ENCODE results near the gene NUP153. TPM values are rescaled to one million over a fixed set of nuclear protein-coding genes. Genes with fewer than 3 reads are reported as not detected.
A peak's percentile ranks its signal among the peaks of the same experiment; 100 is the strongest.

Gene NUP153
- total RNA-seq, 1 donor from 2014 or later, result 23.9 TPM

DNA sequence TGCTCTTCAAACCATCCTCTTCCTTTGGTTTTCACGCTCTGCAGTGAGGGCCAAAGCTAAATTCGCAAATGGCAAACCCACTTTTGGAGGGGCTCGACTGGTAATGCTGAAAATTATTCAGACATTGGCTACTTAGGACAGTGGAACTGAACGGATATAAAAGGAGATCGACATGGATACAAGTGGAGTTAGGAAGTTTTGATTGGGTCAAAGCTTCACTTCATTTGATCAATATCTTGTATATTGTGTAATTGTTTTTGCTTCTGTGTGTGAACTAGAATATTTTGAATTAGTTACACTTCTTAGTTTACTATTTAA, 105.4 kb downstream of the NUP153 start:
- Mint-ChIP-seq H3K27ac (ENCODE audit: unreplicated experiment) (peak overlapping the region; percentile 69), H3K4me1 (ENCODE audit: low read depth) (peaks cover 41% of the 10 kb centered on the region), H3K36me3 (ENCODE audit: low read depth) (peaks cover 15% of the 10 kb centered on the region), H3K4me3 (ENCODE audit: unreplicated experiment) (peak overlapping the region; percentile 73), H3K27me3 (ENCODE audit: low read depth) (no peaks in the 10 kb centered on the region), H3K9me3 (ENCODE audit: low read depth) (peaks cover 6% of the 10 kb centered on the region)
- no peak for DNase-seq (ENCODE audit: low spot score)
- TF ChIP-seq CTCF (IDR thresholded peaks at IDR 0.05), result no peak

- Mint-ChIP-seq H3K9me3 (ENCODE audit: low read depth) (peaks cover 6% of the 10 kb centered on the region), H3K4me1 (ENCODE audit: low read depth) (peaks cover 41% of the 10 kb centered on the region), H3K4me3 (ENCODE audit: unreplicated experiment) (peak overlapping the region; percentile 79), H3K27me3 (ENCODE audit: low read depth) (no peaks in the 10 kb centered on the region), H3K36me3 (ENCODE audit: low read depth) (peaks cover 13% of the 10 kb centered on the region), H3K27ac (ENCODE audit: unreplicated experiment) (peak overlapping the region; percentile 69)
- DNase-seq (ENCODE audit: low spot score), result peak; percentile 90
- no peak for TF ChIP-seq CTCF (IDR thresholded peaks at IDR 0.05)
These were observed 106.0 kb downstream of the NUP153 start for GRCh38 chr6:17600527-17601385.

- H3K9me3 Mint-ChIP-seq (ENCODE audit: low read depth), result peaks cover 6% of the 10 kb centered on the region
- peaks cover 41% of the 10 kb centered on the region for H3K4me1 Mint-ChIP-seq (ENCODE audit: low read depth)
- H3K4me3 Mint-ChIP-seq (ENCODE audit: unreplicated experiment), result peak within 1 kb of the TSS; percentile 79
- TF ChIP-seq CTCF (IDR thresholded peaks at IDR 0.05), result peak; percentile 75
- no peaks in the 10 kb centered on the region for H3K27me3 Mint-ChIP-seq (ENCODE audit: low read depth)
- peaks cover 10% of the 10 kb centered on the region for H3K36me3 Mint-ChIP-seq (ENCODE audit: low read depth)
- DNase-seq (ENCODE audit: low spot score), result peak; percentile 96
- H3K27ac Mint-ChIP-seq (ENCODE audit: unreplicated experiment), result peak within 1 kb of the TSS; percentile 79
These were observed 106.7 kb downstream of the NUP153 start, which contains the start of gene FAM8A1 for GRCh38 chr6:17599877-17600526. Gene FAM8A1 (plus strand): TSS chr6:17600302. CDS start chr6:17600410, 108 bp downstream.

DNA sequence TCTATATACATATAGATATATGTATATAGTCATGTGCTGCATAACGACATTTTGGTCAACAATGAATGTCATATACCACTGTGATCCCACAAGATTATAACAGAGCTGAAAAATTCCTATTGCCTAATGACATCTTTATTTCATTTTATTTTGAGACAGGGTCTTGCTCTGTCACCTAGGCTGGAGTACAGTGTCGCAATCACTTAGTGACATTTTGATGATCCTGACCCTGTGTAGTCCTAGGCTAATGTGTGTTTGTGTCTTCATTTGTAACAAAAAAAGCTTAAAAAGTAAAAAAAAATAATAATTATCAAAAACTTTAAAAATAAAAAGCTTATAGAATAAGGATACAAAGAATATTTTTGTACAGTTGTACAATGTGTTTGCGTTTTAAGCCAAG, 110.6 kb downstream of the NUP153 start:
- H3K4me1 Mint-ChIP-seq (ENCODE audit: low read depth), result peaks cover 21% of the 10 kb centered on the region
- no peak for TF ChIP-seq CTCF (IDR thresholded peaks at IDR 0.05)
- peaks cover 6% of the 10 kb centered on the region for H3K9me3 Mint-ChIP-seq (ENCODE audit: low read depth)
- H3K27ac Mint-ChIP-seq (ENCODE audit: unreplicated experiment), result no peak overlapping the region
- no peaks in the 10 kb centered on the region for H3K27me3 Mint-ChIP-seq (ENCODE audit: low read depth)
- no peak overlapping the region for H3K4me3 Mint-ChIP-seq (ENCODE audit: unreplicated experiment)
- DNase-seq (ENCODE audit: low spot score), result no peak
- H3K36me3 Mint-ChIP-seq (ENCODE audit: low read depth), result peaks cover 1% of the 10 kb centered on the region

DNA sequence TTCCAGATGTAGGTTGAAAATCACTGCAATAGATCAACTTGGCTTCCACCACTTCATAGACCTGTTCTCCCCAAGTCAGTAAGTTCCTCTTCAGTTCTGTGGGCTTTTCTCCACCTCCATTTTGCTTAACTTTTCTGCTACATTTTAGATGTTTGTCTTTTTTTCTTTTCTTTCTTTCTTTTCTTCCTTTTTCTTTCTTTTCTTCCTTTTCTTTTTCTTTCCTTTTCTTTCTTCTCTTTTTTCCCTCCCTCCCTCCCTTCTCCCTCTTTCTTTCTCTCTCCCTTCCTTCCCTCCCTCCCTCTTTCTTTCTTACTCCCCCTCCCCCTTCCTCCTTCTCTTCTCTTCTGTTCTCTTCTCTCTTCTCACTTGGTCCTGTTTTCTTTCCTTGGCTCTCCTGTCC, 113.5 kb downstream of the NUP153 start:
- DNase-seq (ENCODE audit: low spot score), result no peak
- TF ChIP-seq CTCF (IDR thresholded peaks at IDR 0.05), result no peak
- H3K4me3 Mint-ChIP-seq (ENCODE audit: unreplicated experiment), result no peak overlapping the region
- H3K9me3 Mint-ChIP-seq (ENCODE audit: low read depth), result peaks cover 6% of the 10 kb centered on the region
- peaks cover 20% of the 10 kb centered on the region for H3K4me1 Mint-ChIP-seq (ENCODE audit: low read depth)
- no peak overlapping the region for H3K27ac Mint-ChIP-seq (ENCODE audit: unreplicated experiment)
- H3K27me3 Mint-ChIP-seq (ENCODE audit: low read depth), result no peaks in the 10 kb centered on the region
- H3K36me3 Mint-ChIP-seq (ENCODE audit: low read depth), result peaks cover 1% of the 10 kb centered on the region
